Stomach (tissue), 4 donors: ENCODE results near the gene TMEM205.

Source experiments
- EP300 ChIP-seq: sonication (generic); formaldehyde crosslinking; IDR thresholded peaks from one replicate; pipeline ENCODE4 v1.6.1; 2017; ENCODE audit warnings: antibody characterized with exemption
- POLR2A ChIP-seq, 4 donors: fragments of 450-650 bp; IDR thresholded peaks; one replicate each; pipeline ENCODE4 v1.6.1; 2016; ENCODE audit warnings: antibody characterized with exemption in 4 of 4, control low read depth in 2 of 4, mild to moderate bottlenecking in 1 of 4, moderate library complexity in 1 of 4
- POLR2AphosphoS5 ChIP-seq, 3 donors: sonication (generic); formaldehyde crosslinking; IDR thresholded peaks; one replicate each; pipeline ENCODE4 v1.6.1; 2016; ENCODE audit warnings: antibody characterized with exemption in 3 of 3
- TF ChIP-seq, protein P1 (sequence below), 7 experiments: fragments of 450-650 bp in 4 of 7; fragments of 200-600 bp in 3 of 7; sonication (generic) in 3 of 7; IDR thresholded peaks; one replicate each; pipeline ENCODE4 v1.5.1; 2016 to 2019; ENCODE audit warnings: antibody characterized with exemption in 7 of 7, control low read depth in 2 of 7, mild to moderate bottlenecking in 1 of 7

DNA sequence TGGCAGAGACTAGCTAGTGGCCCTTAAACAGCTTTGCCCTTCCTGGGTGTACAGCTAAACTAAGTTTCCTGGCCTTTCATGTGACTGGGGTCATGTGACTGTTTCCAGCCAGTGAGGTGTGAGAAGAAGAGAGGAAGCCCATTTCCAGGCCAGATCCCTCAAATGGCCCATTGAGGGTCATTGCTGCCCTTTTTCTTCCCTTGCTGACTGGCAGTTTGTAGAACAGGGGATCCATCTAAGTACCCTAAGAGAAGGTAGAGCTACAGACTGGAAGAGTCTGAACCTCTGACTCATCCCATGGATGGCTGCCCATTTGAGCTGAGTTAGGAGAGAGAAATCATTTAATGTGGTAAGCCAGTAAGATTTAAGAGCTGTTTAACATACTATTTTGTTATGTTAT is 31.2 kb upstream of the TMEM205 start:
- TF ChIP-seq, protein P1, sequence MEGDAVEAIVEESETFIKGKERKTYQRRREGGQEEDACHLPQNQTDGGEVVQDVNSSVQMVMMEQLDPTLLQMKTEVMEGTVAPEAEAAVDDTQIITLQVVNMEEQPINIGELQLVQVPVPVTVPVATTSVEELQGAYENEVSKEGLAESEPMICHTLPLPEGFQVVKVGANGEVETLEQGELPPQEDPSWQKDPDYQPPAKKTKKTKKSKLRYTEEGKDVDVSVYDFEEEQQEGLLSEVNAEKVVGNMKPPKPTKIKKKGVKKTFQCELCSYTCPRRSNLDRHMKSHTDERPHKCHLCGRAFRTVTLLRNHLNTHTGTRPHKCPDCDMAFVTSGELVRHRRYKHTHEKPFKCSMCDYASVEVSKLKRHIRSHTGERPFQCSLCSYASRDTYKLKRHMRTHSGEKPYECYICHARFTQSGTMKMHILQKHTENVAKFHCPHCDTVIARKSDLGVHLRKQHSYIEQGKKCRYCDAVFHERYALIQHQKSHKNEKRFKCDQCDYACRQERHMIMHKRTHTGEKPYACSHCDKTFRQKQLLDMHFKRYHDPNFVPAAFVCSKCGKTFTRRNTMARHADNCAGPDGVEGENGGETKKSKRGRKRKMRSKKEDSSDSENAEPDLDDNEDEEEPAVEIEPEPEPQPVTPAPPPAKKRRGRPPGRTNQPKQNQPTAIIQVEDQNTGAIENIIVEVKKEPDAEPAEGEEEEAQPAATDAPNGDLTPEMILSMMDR (IDR thresholded peaks at IDR 0.05) = no peak
- TF ChIP-seq POLR2A (IDR thresholded peaks at IDR 0.05) = no peak
- TF ChIP-seq POLR2AphosphoS5 (IDR thresholded peaks at IDR 0.05) = no peak
- no peak for TF ChIP-seq EP300
